A673 (cell line): ENCODE data around the gene ITPR3. TPM values are rescaled to one million over a fixed set of nuclear protein-coding genes. Genes with fewer than 3 reads are reported as not detected.

ENCODE experiments used
- BruUV-seq: library from RNA; stranded (reverse); fragments of 400-500 nt; replicated peaks from 2 replicates; lab custom pipeline; 2021; lab: Mats Ljungman, UMichigan
- CTCF ChIA-PET: fragments of 300-600 bp; sonication (Branson Sonifier 250); formaldehyde crosslinking; loops from one replicate; lab custom pipeline; 2022; ENCODE audit warnings: antibody characterized with exemption; lab: Charles Lee
- POLR2A ChIA-PET: fragments of 300-600 bp; sonication (Branson Sonifier 250); formaldehyde crosslinking; loops from one replicate; lab custom pipeline; 2022; ENCODE audit warnings: antibody characterized with exemption; ENCODE audit not compliant: low non-redundant PET; lab: Charles Lee
- DNase-seq: peaks from one replicate; pipeline ENCODE4 v3.0.0-alpha.2; 2015; ENCODE audit warnings: low spot score
- H3K27ac ChIP-seq: fragments of 200-600 bp; sonication (generic); 2 replicates; pipeline ENCODE4 v1.5.1; 2016; ENCODE audit warnings: mixed run types, low read depth, mild to moderate bottlenecking, mixed read lengths, antibody characterized with exemption, low read length; ENCODE audit not compliant: poor library complexity, severe bottlenecking
- H3K27me3 ChIP-seq: fragments of 200-600 bp; sonication (generic); replicated peaks from 2 replicates; pipeline ENCODE4 v1.6.1; 2017; ENCODE audit warnings: mixed run types, low read depth, mild to moderate bottlenecking, mixed read lengths, antibody characterized with exemption, low read length; ENCODE audit not compliant: insufficient read depth, poor library complexity
- H3K36me3 ChIP-seq: fragments of 200-600 bp; sonication (generic); 2 replicates; pipeline ENCODE4 v1.6.1; 2016; ENCODE audit warnings: mixed run types, mild to moderate bottlenecking, mixed read lengths, antibody characterized with exemption, low read length; ENCODE audit not compliant: insufficient read depth, poor library complexity, severe bottlenecking
- H3K4me1 ChIP-seq: fragments of 200-600 bp; sonication (generic); 2 replicates; pipeline ENCODE4 v1.6.1; 2017; ENCODE audit warnings: mixed run types, mild to moderate bottlenecking, mixed read lengths, antibody characterized with exemption, low read length; ENCODE audit not compliant: insufficient read depth, poor library complexity, severe bottlenecking
- H3K4me3 ChIP-seq: fragments of 200-600 bp; sonication (generic); 2 replicates; pipeline ENCODE4 v1.5.1; 2016; ENCODE audit warnings: low read depth, mixed run types, mild to moderate bottlenecking, mixed read lengths, low read length; ENCODE audit not compliant: poor library complexity, severe bottlenecking
- H3K9me3 ChIP-seq: fragments of 200-600 bp; sonication (generic); 2 replicates; pipeline ENCODE4 v1.6.1; 2016; ENCODE audit warnings: mixed run types, low read depth, mild to moderate bottlenecking, mixed read lengths, antibody characterized with exemption, low read length; ENCODE audit not compliant: poor library complexity, severe bottlenecking
- CTCF ChIP-seq: fragments of 300-800, 200-600 bp; sonication (generic); conservative IDR thresholded peaks from 2 replicates; pipeline ENCODE4 v1.5.1; 2017; ENCODE audit warnings: low read depth, mild to moderate bottlenecking, antibody characterized with exemption, low read length, moderate library complexity, mixed read lengths
- EZH2 ChIP-seq: fragments of 200-600 bp; sonication (generic); IDR thresholded peaks from 2 replicates; pipeline ENCODE4 v1.6.1; 2017; ENCODE audit warnings: borderline replicate concordance, low read depth, mild to moderate bottlenecking, mixed read lengths, antibody characterized with exemption, low read length; ENCODE audit not compliant: poor library complexity, severe bottlenecking
- intact Hi-C: fragments of 100-400 bp; cut with micrococcal nuclease; formaldehyde crosslinking; loops from one replicate; pipeline ENCODE4 v1.10.0; 2022; ENCODE audit not compliant: unreplicated experiment
- total RNA-seq: library from RNA; stranded (reverse); gene quantifications from 2 replicates; pipeline ENCODE4 v1.2.3, GENCODE V29; 2021

The ITPR3 gene
- total RNA-seq, 1 experiment from 2014 or later: 27.8 TPM

GRCh38 chr6:33738879-33739278 is 117.8 kb downstream of the ITPR3 start:
- ChIA-PET POLR2A (interaction anchor here (0.6 kb wide), 1 partner anchor 31 kb away, joined by 8 read pairs; no protein-coding TSS in a partner anchor), CTCF (no interaction called here)
- DNase-seq: no peak
- no peak for TF ChIP-seq EZH2
- no peak for TF ChIP-seq CTCF
- no peak overlapping the region for H3K27ac ChIP-seq
- no peaks in the 10 kb centered on the region for H3K4me1 ChIP-seq
- no peaks in the 10 kb centered on the region for H3K9me3 ChIP-seq
- H3K27me3 ChIP-seq: no peaks in the 10 kb centered on the region
- no TSS peak for BruUV-seq
- H3K4me3 ChIP-seq: no peak overlapping the region
- intact Hi-C loops: no loop called here
- H3K36me3 ChIP-seq: no peaks in the 10 kb centered on the region

DNA sequence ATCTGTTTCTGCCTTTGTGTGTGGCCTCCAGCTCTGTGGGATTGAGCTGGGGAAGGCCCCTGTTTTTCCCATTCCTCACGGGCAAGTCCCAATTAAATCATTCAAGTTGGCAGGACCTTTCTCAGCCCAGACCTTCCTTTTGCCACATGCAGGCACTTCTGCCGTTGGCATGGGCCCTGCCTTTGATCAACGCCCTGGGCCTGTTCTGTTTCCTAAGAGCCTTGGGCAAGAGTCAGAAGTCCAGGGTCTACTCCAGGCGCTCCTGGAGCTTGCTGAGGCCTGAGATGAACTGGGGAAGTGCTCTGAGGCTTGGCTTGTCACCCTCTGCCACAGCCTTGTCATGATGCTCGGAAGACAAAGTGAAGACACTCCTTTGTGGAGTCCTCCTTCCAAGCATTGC is 118.4 kb downstream of the ITPR3 start:
- H3K9me3 ChIP-seq: no peaks in the 10 kb centered on the region
- no peak overlapping the region for H3K4me3 ChIP-seq
- H3K27me3 ChIP-seq: no peaks in the 10 kb centered on the region
- POLR2A ChIA-PET: no interaction called here
- H3K27ac ChIP-seq: no peak overlapping the region
- no peak for DNase-seq
- intact Hi-C loops: no loop called here
- H3K4me1 ChIP-seq: peaks cover 5% of the 10 kb centered on the region
- BruUV-seq: no TSS peak
- CTCF ChIA-PET: no interaction called here
- H3K36me3 ChIP-seq: no peaks in the 10 kb centered on the region
- TF ChIP-seq CTCF (no peak), EZH2 (no peak)

GRCh38 chr6:33740204-33740608 is 119.1 kb downstream of the ITPR3 start:
- ChIA-PET CTCF (no interaction called here), POLR2A (no interaction called here)
- BruUV-seq: no TSS peak
- TF ChIP-seq CTCF: no peak
- no peak for TF ChIP-seq EZH2
- Histone ChIP-seq H3K27me3 (no peaks in the 10 kb centered on the region), H3K9me3 (no peaks in the 10 kb centered on the region), H3K4me3 (no peak overlapping the region), H3K36me3 (no peaks in the 10 kb centered on the region), H3K27ac (no peak overlapping the region), H3K4me1 (peaks cover 11% of the 10 kb centered on the region)
- DNase-seq: no peak
- intact Hi-C loops: loop anchor here (10.0 kb wide), 1 partner anchor 315 kb away; no protein-coding TSS in a partner anchor
